GM21723 (cell line): ENCODE measurements around the gene TBC1D30.

Experiments used
- ATAC-seq: cut with Tn5 transposase; IDR thresholded peaks from one replicate; pipeline ENCODE4 v1.9.1; 2021; ENCODE audit warnings: mild to moderate bottlenecking, moderate library complexity; ENCODE audit not compliant: unreplicated experiment

Gene TBC1D30

DNA sequence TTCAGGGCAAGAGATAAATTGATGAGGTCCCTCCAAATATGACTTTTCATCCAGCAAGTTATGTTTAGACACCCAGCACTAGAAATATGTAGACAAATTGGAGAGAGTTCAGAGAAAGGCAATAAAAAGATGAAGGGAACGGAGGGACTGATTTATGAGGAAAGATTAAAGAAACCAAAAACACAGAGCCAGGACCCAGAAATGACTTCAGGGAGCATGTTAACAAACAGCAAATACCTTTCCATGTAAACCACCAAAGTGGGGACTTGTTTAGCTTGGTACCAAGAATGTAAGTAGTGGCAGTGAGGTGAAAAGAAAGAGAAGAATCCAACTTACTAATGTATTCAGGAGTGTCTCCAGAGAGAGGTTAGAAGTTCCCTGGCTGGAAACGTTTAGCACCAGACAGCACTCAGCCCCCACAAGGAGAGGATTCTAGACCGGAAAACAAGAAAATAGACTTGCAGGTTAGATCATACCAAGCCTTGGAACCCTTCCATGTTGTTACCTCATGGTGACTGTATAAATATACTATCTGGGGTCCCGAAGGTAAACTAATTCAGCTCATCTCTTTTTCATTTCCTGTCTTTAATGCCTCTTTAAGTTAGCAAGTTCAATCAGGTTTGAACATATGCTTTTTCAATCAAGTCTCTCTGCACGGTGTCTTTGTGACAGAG, 79.2 kb downstream of the TBC1D30 start:
- no peak for ATAC-seq

DNA sequence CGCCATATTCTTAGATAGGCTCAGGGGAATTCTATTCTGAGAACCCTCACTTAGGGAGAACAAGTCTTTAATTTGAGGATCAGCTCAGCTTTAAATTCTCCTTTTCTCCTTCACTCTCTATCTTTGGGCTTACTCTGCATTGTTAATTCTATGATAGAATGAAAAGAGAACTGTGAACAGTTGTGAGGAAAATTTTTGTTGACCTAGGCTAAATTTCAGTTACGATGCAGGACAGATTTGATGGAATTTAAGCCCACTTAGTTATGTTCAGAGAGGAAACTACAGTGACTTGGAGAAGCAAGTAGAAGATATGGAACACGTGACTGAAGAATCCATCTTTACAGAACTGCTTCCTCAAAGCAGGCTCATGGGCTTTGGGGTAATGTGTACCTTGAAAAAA, 82.7 kb downstream of the TBC1D30 start:
- ATAC-seq: no peak

DNA sequence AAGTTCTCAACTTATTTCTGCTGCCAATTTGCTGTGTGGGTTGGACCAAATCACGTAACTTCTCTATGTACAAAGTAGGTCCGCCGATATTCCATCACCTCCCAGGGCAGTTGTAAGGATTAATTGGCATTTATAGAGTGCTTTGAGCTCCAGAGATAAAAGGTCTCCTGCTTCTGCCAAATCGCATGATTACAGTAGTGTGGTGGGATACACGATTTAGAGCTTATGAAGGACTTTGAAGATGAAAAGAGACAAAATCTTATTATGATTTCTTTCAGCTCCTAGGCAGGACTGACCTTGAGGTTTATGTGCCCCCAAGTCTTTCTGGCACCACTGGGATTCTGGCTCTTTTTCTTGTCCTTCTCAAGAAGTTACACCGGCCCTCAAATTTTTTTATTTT, 84.7 kb downstream of the TBC1D30 start:
- ATAC-seq: no peak

DNA sequence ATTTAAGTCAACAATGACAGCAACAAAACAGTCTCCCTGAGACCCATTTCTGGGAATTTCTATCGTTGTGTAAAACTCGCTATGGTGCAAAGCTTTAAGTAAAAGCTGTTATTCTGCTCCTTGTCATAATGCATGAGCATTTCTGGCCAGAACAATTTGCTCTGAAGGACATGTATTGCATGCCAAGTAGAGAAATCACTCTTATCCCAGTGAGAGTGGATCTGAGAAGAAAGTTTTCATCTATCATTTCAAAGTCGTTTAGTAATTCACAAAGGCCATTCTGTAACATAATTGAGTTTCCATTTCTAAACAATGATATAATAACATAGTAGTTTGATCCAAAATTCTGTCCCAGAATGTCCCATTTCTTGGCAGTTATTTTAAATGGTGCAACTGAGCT, 86.6 kb downstream of the TBC1D30 start:
- ATAC-seq: no peak

DNA sequence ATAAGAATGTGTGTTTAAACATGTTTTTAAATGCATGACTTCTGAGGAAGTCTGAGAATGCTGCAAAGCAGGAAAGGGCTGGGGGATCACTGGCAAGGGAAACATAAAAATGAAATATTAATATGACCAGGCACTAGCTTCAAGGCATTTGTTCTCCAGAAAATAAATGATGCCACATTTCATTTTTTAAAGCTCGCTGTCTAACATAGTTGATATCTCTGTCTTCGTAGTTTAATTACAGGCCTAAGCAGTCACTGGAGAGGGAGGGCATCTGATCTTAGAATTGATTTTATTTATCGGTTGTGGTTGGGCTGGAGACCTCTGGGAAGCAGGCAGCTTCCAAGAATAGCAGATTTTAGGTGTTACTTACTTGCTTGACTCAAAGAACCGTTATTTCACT, 87.5 kb downstream of the TBC1D30 start:
- ATAC-seq: no peak

DNA sequence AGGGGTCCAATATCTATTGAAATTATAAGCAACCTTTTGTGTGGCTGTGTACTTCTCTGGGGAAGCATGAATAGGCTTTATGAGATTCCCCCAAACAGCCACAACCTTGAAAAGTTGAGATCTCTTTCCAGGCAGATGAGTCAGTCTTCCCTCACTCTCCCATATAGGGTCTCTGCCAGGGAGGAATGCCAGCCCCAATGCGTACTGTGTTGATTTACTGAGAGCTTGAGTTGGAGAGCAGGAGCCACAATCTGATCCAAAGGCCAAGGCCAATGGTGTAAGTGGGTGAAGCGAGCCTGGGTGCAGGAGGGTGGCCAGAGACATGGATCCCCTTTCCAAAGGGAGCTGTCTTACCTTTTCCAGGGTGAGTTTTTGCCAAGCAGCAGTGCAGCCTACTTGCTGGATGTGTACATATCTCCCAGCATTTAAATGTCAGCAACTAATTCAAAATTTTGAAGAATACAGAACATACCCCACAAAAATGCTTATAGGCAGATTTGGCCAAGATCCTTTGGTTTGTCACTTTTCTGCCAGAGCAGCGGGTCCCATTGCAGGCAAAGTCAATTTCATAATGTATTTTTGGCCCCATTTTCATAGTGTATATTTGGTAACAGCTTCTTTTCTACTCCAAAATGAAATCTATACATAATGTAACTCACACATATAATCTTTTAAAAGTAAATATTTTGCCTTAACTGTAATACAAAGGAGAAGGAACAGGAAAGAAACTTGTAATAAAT, 88.2 kb downstream of the TBC1D30 start:
- no peak for ATAC-seq

DNA sequence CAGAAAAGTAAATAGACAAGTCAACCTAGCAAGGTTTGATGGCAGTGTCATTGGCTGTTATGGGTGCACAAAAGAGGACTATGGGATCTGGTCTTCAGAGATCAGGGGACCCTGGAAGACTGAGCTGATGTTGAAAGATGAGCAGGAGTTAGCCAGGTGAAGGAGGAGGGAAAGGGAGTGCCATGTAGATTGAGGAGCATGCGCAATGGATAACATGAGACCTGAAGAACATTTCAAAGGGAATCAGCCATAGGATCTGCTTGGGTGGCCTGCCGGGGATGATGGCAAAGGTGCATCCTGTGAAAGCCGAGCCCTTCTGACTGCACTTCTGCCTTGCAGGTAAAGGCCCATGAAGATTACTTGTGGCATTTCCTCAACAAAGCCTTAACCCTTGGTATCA, 90.8 kb downstream of the TBC1D30 start:
- no peak for ATAC-seq

DNA sequence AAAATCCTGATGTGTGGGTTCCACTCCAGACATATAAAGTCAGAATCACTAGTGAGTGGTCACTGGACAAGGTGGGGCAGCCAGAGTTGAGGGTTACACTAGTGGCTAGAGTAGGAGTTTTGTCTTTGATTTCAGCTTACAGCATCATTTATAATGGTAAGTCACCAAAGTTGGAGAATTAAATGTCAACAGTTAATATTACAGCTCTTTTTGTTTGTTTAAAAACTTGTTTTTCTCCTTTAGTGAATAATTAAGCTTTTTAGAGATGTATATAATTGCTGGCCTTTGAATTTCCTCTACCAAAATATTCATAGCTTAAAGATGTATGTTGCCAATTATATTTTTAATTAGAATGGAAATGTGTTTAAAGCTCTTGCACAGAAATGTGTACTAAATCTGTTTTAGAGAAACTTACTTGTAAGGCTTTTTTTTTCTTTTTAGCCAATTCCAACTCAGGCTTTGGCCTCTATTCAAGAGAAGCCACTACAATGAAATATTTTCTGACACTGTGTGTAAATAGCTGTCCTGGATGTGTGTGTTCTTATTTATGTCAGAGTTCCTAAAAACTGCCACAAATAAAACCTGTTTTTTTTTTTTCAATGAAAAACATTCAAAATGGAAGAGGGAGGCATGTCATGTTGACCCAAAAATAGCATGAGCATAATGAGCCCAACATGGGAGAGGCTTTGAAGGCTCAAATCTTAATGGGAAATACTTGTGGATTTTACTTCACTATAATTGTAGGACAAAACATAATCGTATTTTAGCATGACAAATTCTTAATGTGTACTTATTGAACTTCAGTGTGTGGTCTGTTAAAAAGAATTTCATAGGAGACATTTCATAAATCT, 92.2 kb downstream of the TBC1D30 start:
- no peak for ATAC-seq

DNA sequence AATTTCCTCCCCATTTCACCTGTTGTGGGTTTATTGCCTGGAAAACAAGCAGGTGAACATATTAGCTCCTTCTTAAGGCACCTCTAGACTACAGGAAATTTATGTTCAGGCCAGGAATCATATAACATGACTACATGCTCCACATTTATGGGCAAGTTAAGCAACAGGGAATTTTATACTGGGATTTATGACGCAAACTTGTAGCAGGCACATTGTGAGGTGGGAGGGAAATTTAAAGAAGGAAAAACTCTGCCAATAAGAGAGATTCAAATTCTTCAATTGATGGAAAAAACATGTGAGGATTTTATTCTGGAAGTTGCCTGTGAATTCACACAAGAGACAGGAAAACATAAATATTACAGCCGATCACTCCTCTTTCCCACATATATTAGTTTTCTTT, 93.9 kb downstream of the TBC1D30 start:
- ATAC-seq: no peak

DNA sequence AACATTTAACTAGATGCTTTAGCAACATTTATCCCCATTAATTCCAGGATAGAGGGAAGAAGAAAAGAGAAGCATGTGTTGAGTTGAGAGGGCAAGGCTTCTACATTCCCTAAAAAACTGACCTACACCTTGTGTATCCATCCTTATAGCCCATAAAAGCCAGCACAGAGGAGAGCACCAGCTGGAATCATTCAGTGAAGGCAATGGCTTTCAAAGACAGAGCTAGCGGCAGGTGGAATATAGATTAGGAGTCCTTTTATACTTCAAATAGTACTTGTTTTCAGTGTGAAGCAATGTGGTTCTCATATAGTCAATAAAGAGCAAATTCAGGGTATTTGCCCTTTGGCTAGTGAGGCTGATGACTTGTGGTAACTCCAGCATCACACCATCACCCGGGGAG, 94.4 kb downstream of the TBC1D30 start:
- no peak for ATAC-seq

DNA sequence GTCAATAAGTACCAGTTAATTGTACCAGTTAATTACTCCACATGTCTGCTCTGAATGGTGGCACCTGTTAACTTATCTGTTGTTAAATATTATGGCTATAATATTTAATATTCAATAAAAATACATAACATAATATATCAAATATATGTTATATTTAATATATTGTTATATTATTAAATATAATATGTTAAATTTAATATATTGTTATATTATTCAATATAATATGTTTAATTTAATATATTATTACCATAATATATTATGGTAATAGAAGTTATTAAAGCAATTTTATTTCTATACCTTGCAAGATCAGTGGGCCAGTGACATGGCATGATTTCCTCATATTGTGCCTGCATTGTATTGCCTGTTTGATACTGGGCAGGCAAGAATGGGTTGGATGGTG, 98.4 kb downstream of the TBC1D30 start:
- ATAC-seq: no peak

DNA sequence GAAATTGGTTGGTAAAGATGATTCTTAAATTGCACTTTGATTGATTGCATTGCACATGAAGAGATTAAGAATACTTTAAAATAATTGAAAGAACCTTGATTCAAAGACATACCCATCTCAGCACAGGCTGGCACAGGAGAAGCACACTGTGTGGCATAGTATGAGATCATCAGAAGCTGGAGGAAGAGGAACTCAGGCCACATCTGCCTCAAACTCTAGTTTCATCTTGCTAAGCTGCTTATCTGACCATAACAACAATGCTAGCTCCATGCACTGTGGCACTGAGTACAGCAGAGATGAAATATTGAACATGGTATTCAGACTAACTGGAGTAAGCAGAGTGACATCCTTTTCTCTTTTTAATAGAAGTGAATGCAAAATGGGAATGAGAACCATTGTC, 99.1 kb downstream of the TBC1D30 start:
- ATAC-seq: no peak
